Neural cell (in vitro differentiated cells): ENCODE measurements around the gene KRT32.

Source experiments
- CTCF ChIP-seq: fragments of 450-650 bp; IDR thresholded peaks from 2 replicates; pipeline ENCODE4 v1.5.1; 2014; ENCODE audit warnings: antibody characterized with exemption, mild to moderate bottlenecking, moderate library complexity; ENCODE audit not compliant: poor library complexity, severe bottlenecking
- EP300 ChIP-seq: fragments of 450-650 bp; conservative IDR thresholded peaks from 2 replicates; pipeline ENCODE4 v1.6.1; 2014; ENCODE audit warnings: antibody characterized with exemption, mild to moderate bottlenecking, moderate library complexity; ENCODE audit not compliant: poor library complexity, severe bottlenecking
- EZH2 ChIP-seq: fragments of 200-600, 300-800 bp; shearing (Covaris generic), sonication (generic); IDR thresholded peaks from 2 replicates; pipeline ENCODE4 v1.6.1; 2014; ENCODE audit warnings: antibody characterized with exemption, low read length, borderline replicate concordance, mild to moderate bottlenecking; ENCODE audit not compliant: insufficient read depth, poor library complexity, severe bottlenecking
- MXI1 ChIP-seq: fragments of 450-650 bp; conservative IDR thresholded peaks from 2 replicates; pipeline ENCODE4 v1.6.1; 2014; ENCODE audit warnings: antibody characterized with exemption, mild to moderate bottlenecking; ENCODE audit not compliant: poor library complexity, severe bottlenecking
- RAD21 ChIP-seq: fragments of 450-650 bp; conservative IDR thresholded peaks from 2 replicates; pipeline ENCODE4 v1.6.1; 2014; ENCODE audit warnings: antibody characterized with exemption, mild to moderate bottlenecking, moderate library complexity
- TF ChIP-seq, protein P1 (sequence below): IDR thresholded peaks from 2 replicates; pipeline ENCODE4 v1.6.1; 2012; ENCODE audit warnings: borderline replicate concordance

DNA sequence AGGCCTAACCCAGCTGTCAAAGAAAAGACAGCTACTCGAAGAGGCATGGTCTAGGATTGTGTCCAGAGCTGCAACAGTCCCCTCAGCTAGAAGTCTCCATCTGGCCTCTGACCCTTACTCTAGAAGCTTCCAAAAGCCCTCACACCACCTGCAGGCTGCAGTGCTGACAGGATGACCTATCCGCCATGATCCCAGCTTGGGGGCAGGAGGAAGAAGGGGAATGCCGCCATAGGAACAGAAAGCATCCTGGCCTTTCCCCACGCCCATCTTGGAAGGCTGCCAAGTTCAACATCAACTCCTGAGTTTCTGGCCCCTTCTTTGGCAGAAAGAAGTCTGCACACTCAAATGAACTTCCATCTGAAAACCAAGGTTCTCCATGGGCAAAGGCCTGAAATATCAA lies 25.6 kb upstream of the KRT32 start:
- TF ChIP-seq CTCF (no peak), EZH2 (no peak), EP300 (no peak), MXI1 (no peak), RAD21 (no peak)
- TF ChIP-seq, protein P1, sequence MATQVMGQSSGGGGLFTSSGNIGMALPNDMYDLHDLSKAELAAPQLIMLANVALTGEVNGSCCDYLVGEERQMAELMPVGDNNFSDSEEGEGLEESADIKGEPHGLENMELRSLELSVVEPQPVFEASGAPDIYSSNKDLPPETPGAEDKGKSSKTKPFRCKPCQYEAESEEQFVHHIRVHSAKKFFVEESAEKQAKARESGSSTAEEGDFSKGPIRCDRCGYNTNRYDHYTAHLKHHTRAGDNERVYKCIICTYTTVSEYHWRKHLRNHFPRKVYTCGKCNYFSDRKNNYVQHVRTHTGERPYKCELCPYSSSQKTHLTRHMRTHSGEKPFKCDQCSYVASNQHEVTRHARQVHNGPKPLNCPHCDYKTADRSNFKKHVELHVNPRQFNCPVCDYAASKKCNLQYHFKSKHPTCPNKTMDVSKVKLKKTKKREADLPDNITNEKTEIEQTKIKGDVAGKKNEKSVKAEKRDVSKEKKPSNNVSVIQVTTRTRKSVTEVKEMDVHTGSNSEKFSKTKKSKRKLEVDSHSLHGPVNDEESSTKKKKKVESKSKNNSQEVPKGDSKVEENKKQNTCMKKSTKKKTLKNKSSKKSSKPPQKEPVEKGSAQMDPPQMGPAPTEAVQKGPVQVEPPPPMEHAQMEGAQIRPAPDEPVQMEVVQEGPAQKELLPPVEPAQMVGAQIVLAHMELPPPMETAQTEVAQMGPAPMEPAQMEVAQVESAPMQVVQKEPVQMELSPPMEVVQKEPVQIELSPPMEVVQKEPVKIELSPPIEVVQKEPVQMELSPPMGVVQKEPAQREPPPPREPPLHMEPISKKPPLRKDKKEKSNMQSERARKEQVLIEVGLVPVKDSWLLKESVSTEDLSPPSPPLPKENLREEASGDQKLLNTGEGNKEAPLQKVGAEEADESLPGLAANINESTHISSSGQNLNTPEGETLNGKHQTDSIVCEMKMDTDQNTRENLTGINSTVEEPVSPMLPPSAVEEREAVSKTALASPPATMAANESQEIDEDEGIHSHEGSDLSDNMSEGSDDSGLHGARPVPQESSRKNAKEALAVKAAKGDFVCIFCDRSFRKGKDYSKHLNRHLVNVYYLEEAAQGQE = no peak
